PC-9 (cell line): ENCODE measurements around the gene STX8. TPM values are rescaled to one million over a fixed set of nuclear protein-coding genes. Genes with fewer than 3 reads are reported as not detected.

Experiments used
- BruUV-seq: library from RNA; stranded (reverse); fragments of 400-500 nt; replicated peaks from 2 replicates; lab custom pipeline; 2021; lab: Mats Ljungman, UMichigan
- CTCF ChIA-PET: fragments of 300-600 bp; sonication (Branson Sonifier 250); formaldehyde crosslinking; loops from one replicate; lab custom pipeline; 2022; ENCODE audit warnings: antibody characterized with exemption; lab: Charles Lee
- POLR2A ChIA-PET: fragments of 300-600 bp; sonication (Branson Sonifier 250); formaldehyde crosslinking; loops from one replicate; lab custom pipeline; 2022; ENCODE audit warnings: antibody characterized with exemption; ENCODE audit not compliant: unreplicated experiment; lab: Charles Lee
- DNase-seq, 2 experiments: peaks; one replicate each; pipeline versions ENCODE4 v3.0.0 to v3.0.0-alpha.2; 2015 to 2022; ENCODE audit warnings: mixed read lengths in 1 of 2
- H2AFZ ChIP-seq: fragments of 200-600 bp; sonication (generic); 2 replicates; pipeline ENCODE4 v1.8.1; 2017; ENCODE audit warnings: antibody characterized with exemption
- H3F3A ChIP-seq: fragments of 200-600 bp; sonication (generic); 2 replicates; pipeline ENCODE4 v1.8.1; 2017; ENCODE audit warnings: antibody characterized with exemption, mild to moderate bottlenecking, low read depth; ENCODE audit not compliant: insufficient read depth
- H3K27ac ChIP-seq: fragments of 200-600 bp; sonication (generic); 2 replicates; pipeline ENCODE4 v1.6.1; 2016; ENCODE audit warnings: mixed run types
- H3K27me3 ChIP-seq: fragments of 200-600 bp; sonication (generic); 2 replicates; pipeline ENCODE4 v1.6.1; 2016; ENCODE audit warnings: low read depth, mixed run types; ENCODE audit not compliant: insufficient read depth
- H3K36me3 ChIP-seq: fragments of 200-600 bp; sonication (generic); 2 replicates; pipeline ENCODE4 v1.6.1; 2016; ENCODE audit warnings: low read depth, mixed run types
- H3K4me1 ChIP-seq: fragments of 200-600 bp; sonication (generic); replicated peaks from 2 replicates; pipeline ENCODE4 v1.6.1; 2016; ENCODE audit warnings: mixed run types; ENCODE audit not compliant: insufficient read depth
- H3K4me2 ChIP-seq: fragments of 200-600 bp; sonication (generic); 2 replicates; pipeline ENCODE4 v1.6.1; 2017; ENCODE audit warnings: mixed run types
- H3K4me3 ChIP-seq: fragments of 200-600 bp; sonication (generic); 2 replicates; pipeline ENCODE4 v1.6.1; 2016; ENCODE audit warnings: mixed run types
- H3K79me2 ChIP-seq: fragments of 200-600 bp; sonication (generic); 2 replicates; pipeline ENCODE4 v1.6.1; 2017; ENCODE audit warnings: low read depth, mixed run types
- H3K9me2 ChIP-seq: fragments of 200-600 bp; sonication (generic); 2 replicates; pipeline ENCODE4 v1.8.1; 2017; ENCODE audit warnings: mild to moderate bottlenecking; ENCODE audit not compliant: insufficient read depth
- H3K9me3 ChIP-seq: fragments of 200-600 bp; sonication (generic); 2 replicates; pipeline ENCODE4 v1.8.1; 2016; ENCODE audit warnings: low read depth; ENCODE audit not compliant: insufficient read depth
- H4K20me1 ChIP-seq: fragments of 200-600 bp; sonication (generic); 2 replicates; pipeline ENCODE4 v1.8.1; 2017; ENCODE audit not compliant: insufficient read depth
- EZH2 ChIP-seq: fragments of 200-600 bp; sonication (generic); IDR thresholded peaks from 2 replicates; pipeline ENCODE4 v1.8.0; 2017; ENCODE audit warnings: antibody characterized with exemption, low read depth
- intact Hi-C: fragments of 100-400 bp; cut with micrococcal nuclease; formaldehyde crosslinking; loops from one replicate; pipeline ENCODE4 v1.10.0; 2022; ENCODE audit not compliant: unreplicated experiment
- total RNA-seq: library from RNA; stranded (reverse); gene quantifications from 2 replicates; pipeline ENCODE4 v1.2.3, GENCODE V29; 2021
- TF ChIP-seq, protein P1 (sequence below): fragments of 200-600 bp; sonication (generic); conservative IDR thresholded peaks from 2 replicates; pipeline ENCODE4 v1.6.1; 2017; ENCODE audit warnings: mixed run types, antibody characterized with exemption, mild to moderate bottlenecking, moderate library complexity

STX8 gene
- total RNA-seq, 1 experiment from 2014 or later: 60.6 TPM

GRCh38 chr17:9269350-9270035 is 306.1 kb downstream of the STX8 start:
- H2AFZ ChIP-seq: no peak overlapping the region
- ChIA-PET POLR2A (no interaction called here), CTCF (no interaction called here)
- no peaks in the 10 kb centered on the region for H3K36me3 ChIP-seq
- no peaks in the 10 kb centered on the region for H3K9me3 ChIP-seq
- H3K27me3 ChIP-seq: no peaks in the 10 kb centered on the region
- no peaks in the 10 kb centered on the region for H3F3A ChIP-seq
- BruUV-seq: no TSS peak
- no peak overlapping the region for H3K4me3 ChIP-seq
- no peak for DNase-seq
- H3K27ac ChIP-seq: no peak overlapping the region
- no peaks in the 10 kb centered on the region for H4K20me1 ChIP-seq
- TF ChIP-seq, protein P1, sequence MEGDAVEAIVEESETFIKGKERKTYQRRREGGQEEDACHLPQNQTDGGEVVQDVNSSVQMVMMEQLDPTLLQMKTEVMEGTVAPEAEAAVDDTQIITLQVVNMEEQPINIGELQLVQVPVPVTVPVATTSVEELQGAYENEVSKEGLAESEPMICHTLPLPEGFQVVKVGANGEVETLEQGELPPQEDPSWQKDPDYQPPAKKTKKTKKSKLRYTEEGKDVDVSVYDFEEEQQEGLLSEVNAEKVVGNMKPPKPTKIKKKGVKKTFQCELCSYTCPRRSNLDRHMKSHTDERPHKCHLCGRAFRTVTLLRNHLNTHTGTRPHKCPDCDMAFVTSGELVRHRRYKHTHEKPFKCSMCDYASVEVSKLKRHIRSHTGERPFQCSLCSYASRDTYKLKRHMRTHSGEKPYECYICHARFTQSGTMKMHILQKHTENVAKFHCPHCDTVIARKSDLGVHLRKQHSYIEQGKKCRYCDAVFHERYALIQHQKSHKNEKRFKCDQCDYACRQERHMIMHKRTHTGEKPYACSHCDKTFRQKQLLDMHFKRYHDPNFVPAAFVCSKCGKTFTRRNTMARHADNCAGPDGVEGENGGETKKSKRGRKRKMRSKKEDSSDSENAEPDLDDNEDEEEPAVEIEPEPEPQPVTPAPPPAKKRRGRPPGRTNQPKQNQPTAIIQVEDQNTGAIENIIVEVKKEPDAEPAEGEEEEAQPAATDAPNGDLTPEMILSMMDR: no peak
- no peak for TF ChIP-seq EZH2
- H3K4me1 ChIP-seq: no peaks in the 10 kb centered on the region
- intact Hi-C loops: no loop called here
- H3K9me2 ChIP-seq: no peaks in the 10 kb centered on the region
- H3K4me2 ChIP-seq: no peak overlapping the region
- H3K79me2 ChIP-seq: no peaks in the 10 kb centered on the region

- CTCF ChIA-PET: no interaction called here
- no peaks in the 10 kb centered on the region for H3F3A ChIP-seq
- no peaks in the 10 kb centered on the region for H4K20me1 ChIP-seq
- H3K79me2 ChIP-seq: no peaks in the 10 kb centered on the region
- no peaks in the 10 kb centered on the region for H3K9me3 ChIP-seq
- H3K4me1 ChIP-seq: no peaks in the 10 kb centered on the region
- H2AFZ ChIP-seq: no peak overlapping the region
- POLR2A ChIA-PET: no interaction called here
- BruUV-seq: no TSS peak
- H3K36me3 ChIP-seq: no peaks in the 10 kb centered on the region
- no peak for TF ChIP-seq EZH2
- TF ChIP-seq, protein P1: no peak
- no peak overlapping the region for H3K4me2 ChIP-seq
- no peak overlapping the region for H3K27ac ChIP-seq
- no peaks in the 10 kb centered on the region for H3K9me2 ChIP-seq
- H3K27me3 ChIP-seq: no peaks in the 10 kb centered on the region
- no peak for DNase-seq
- intact Hi-C loops: no loop called here
- H3K4me3 ChIP-seq: no peak overlapping the region
These were observed 307.1 kb downstream of the STX8 start for GRCh38 chr17:9268546-9268945.

DNA sequence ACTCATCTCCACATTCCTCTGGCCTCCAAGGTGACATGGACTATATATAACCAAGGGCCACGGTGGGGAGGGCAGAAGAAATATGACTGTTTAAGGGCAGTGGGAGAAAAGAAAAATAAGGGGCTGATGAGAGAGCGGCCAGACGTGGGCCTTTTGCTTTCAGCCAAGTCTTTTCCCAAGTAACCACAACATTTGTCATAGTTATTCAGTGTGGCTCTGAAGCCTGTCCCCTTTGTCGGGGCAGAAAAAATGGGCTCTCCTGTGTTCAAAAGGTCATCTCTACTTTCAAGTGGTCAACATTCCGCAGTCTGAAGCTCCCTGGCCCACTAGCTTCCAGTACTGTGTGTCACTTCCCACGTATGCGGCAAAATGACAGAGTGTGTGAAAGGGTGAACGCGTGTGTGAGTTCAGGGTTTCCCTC is 308.9 kb downstream of the STX8 start:
- no peak for TF ChIP-seq EZH2
- TF ChIP-seq, protein P1: no peak
- no peaks in the 10 kb centered on the region for H3K4me1 ChIP-seq
- intact Hi-C loops: no loop called here
- no peaks in the 10 kb centered on the region for H3F3A ChIP-seq
- no peak overlapping the region for H3K27ac ChIP-seq
- no peak overlapping the region for H3K4me3 ChIP-seq
- H3K4me2 ChIP-seq: no peak overlapping the region
- POLR2A ChIA-PET: no interaction called here
- BruUV-seq: no TSS peak
- no peaks in the 10 kb centered on the region for H4K20me1 ChIP-seq
- no peak overlapping the region for H2AFZ ChIP-seq
- no peaks in the 10 kb centered on the region for H3K9me3 ChIP-seq
- no peaks in the 10 kb centered on the region for H3K79me2 ChIP-seq
- CTCF ChIA-PET: no interaction called here
- H3K9me2 ChIP-seq: no peaks in the 10 kb centered on the region
- H3K27me3 ChIP-seq: no peaks in the 10 kb centered on the region
- no peak for DNase-seq
- H3K36me3 ChIP-seq: no peaks in the 10 kb centered on the region
